A549 (cell line): ENCODE results near the gene CSMD2.

ENCODE experiments used
- CEBPB ChIP-seq, 2 experiments: fragments of >200 bp in 1 of 2; sonication (Bioruptor Twin) in 1 of 2; formaldehyde crosslinking in 1 of 2; IDR thresholded peaks; 2 replicates each; pipeline ENCODE4 v1.6.1; 2012 to 2016
- CHD2 ChIP-seq: fragments of 150-350 bp; IDR thresholded peaks from 2 replicates; pipeline ENCODE4 v1.6.1; 2014; ENCODE audit warnings: low read length; ENCODE audit not compliant: partially characterized antibody
- EP300 ChIP-seq, 2 experiments: fragments of >200 bp; sonication (Bioruptor Twin); formaldehyde crosslinking; IDR thresholded peaks; 2 replicates in 1 of 2; 3 replicates in 1 of 2; pipeline ENCODE4 v1.6.1; 2016 to 2017
- JUNB ChIP-seq: fragments of >200 bp; sonication (Bioruptor Twin); formaldehyde crosslinking; IDR thresholded peaks from 2 replicates; pipeline ENCODE4 v1.6.1; 2016
- NR3C1 ChIP-seq: fragments of >200 bp; sonication (Bioruptor Twin); formaldehyde crosslinking; IDR thresholded peaks from 3 replicates; pipeline ENCODE4 v1.6.1; 2017
- PBX3 ChIP-seq: IDR thresholded peaks from 2 replicates; pipeline ENCODE4 v1.6.1; 2012
- POLR2A ChIP-seq: IDR thresholded peaks from 2 replicates; pipeline ENCODE4 v1.6.1; 2012; ENCODE audit warnings: mild to moderate bottlenecking, low read length
- RFX5 ChIP-seq: fragments of 450-650 bp; IDR thresholded peaks from 2 replicates; pipeline ENCODE4 v1.7.1; 2014; ENCODE audit warnings: antibody characterized with exemption, mild to moderate bottlenecking, moderate library complexity
- SMC3 ChIP-seq: fragments of >200 bp; sonication (Bioruptor Twin); formaldehyde crosslinking; IDR thresholded peaks from 3 replicates; pipeline ENCODE4 v1.6.1; 2018; ENCODE audit warnings: inconsistent platforms
- USF2 ChIP-seq: fragments of 450-650 bp; IDR thresholded peaks from 2 replicates; pipeline ENCODE4 v1.6.1; 2014; ENCODE audit warnings: antibody characterized with exemption
- TF ChIP-seq, protein P1 (sequence below): fragments of >200 bp; sonication (Bioruptor Twin); formaldehyde crosslinking; IDR thresholded peaks from 3 replicates; pipeline ENCODE4 v1.5.1; 2016

DNA sequence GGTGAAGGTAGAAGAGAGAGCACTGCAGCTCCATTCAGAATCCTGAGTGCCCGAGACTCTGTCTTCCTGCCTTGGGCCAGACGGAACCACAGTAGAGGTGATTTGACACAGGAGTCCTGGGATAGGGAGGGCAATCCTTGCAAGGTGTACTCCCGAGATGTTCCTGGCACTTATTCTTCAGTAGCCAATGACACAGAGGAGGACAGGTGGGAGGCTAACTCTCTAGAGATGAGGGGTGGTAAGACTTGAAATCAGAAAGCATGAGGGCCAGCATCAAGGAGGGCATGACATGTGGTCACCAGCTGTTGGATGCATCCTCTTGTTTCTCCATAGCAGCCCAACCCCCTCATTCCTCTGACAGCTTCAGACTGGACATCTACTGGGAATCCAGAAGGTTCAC lies 56.3 kb downstream of the CSMD2 start:
- TF ChIP-seq CEBPB (IDR thresholded peaks at IDR 0.05) = no peak
- TF ChIP-seq EP300 (IDR thresholded peaks at IDR 0.05) = no peak
- no peak for TF ChIP-seq POLR2A
- no peak for TF ChIP-seq RFX5
- TF ChIP-seq JUNB = no peak
- TF ChIP-seq, protein P1, sequence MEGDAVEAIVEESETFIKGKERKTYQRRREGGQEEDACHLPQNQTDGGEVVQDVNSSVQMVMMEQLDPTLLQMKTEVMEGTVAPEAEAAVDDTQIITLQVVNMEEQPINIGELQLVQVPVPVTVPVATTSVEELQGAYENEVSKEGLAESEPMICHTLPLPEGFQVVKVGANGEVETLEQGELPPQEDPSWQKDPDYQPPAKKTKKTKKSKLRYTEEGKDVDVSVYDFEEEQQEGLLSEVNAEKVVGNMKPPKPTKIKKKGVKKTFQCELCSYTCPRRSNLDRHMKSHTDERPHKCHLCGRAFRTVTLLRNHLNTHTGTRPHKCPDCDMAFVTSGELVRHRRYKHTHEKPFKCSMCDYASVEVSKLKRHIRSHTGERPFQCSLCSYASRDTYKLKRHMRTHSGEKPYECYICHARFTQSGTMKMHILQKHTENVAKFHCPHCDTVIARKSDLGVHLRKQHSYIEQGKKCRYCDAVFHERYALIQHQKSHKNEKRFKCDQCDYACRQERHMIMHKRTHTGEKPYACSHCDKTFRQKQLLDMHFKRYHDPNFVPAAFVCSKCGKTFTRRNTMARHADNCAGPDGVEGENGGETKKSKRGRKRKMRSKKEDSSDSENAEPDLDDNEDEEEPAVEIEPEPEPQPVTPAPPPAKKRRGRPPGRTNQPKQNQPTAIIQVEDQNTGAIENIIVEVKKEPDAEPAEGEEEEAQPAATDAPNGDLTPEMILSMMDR = no peak
- no peak for TF ChIP-seq USF2
- no peak for TF ChIP-seq CHD2
- no peak for TF ChIP-seq NR3C1
- no peak for TF ChIP-seq PBX3
- no peak for TF ChIP-seq SMC3
